CMK (cell line): Measurements from ENCODE around the gene DCDC2B.
A peak's percentile ranks its signal among the peaks of the same experiment; 100 is the strongest.

Experiments used
- DNase-seq: peaks from one replicate; pipeline ENCODE4 v3.0.0-alpha.2; 2010; ENCODE audit warnings: low read depth

Gene DCDC2B

DNA sequence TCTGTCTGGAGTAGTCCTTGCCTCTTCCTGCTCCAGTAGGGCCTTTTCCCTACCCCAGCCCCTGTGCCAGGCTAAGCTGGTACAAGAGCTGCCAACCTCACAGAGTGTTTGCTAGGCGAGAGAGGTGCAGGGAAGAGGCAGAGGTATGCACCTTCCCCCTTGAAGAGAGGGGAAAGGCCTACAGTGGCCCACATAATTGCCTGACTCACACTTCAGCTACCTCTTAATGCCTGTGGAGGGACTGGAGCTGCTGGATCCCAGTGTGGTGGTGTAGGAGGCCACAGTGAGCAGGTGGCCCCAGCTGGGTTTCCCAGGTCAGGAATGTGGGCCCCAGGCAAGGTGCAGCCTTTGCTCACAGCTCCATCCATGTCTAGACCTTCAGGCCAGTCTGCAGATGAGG is 11.8 kb upstream of the DCDC2B start:
- no peak for DNase-seq

DNA sequence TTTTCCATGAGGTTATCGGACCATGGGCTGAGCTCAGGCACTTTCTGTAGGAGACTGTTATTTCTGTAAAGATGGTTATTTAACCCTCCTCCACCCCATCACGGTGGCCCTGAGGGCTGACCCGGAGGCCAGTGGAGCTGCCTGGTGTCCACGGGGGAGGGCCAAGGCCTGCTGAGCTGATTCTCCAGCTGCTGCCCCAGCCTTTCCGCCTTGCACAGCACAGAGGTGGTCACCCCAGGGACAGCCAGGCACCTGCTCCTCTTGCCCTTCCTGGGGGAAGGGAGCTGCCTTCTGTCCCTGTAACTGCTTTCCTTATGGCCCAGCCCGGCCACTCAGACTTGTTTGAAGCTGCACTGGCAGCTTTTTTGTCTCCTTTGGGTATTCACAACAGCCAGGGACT is 11.1 kb upstream of the DCDC2B start:
- DNase-seq = no peak

DNA sequence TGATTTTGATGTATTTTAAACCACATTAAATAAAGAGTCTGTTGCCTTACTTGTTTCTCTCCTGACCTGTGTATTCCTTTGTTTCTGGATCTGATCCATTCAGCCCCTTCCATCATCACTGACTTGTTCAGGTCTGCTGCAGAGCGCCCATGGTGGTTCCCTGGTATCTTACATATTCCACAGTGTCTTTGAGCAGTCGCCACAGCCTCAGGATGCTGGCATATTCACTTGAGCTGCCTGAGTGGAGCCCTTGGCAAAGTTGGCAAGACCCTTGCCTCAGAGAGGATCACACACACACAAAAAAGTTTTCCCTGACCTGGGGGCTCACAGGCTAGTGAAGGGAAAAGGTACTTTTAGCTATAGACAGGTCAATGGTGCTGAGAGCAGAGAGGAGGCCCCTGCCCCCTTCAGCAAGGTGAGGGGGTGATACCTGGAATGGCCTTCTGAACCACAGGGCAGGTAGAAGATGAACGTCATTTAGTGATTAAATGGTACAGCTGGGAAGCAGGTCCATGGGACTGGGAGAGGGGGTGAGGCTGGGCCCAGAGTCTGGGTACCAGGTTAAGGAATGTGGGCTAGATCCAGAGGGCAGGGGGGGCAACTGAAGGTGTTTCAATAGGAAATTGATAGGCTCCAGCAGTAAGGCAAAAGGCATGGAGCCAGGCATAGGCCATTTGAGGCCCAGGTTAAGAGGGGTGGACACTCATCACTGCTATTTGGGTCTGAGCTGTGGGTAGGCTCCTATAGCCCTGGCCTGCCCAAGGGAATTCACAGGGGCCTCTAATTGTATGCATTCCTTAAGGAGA is 10.4 kb upstream of the DCDC2B start:
- DNase-seq = no peak

DNA sequence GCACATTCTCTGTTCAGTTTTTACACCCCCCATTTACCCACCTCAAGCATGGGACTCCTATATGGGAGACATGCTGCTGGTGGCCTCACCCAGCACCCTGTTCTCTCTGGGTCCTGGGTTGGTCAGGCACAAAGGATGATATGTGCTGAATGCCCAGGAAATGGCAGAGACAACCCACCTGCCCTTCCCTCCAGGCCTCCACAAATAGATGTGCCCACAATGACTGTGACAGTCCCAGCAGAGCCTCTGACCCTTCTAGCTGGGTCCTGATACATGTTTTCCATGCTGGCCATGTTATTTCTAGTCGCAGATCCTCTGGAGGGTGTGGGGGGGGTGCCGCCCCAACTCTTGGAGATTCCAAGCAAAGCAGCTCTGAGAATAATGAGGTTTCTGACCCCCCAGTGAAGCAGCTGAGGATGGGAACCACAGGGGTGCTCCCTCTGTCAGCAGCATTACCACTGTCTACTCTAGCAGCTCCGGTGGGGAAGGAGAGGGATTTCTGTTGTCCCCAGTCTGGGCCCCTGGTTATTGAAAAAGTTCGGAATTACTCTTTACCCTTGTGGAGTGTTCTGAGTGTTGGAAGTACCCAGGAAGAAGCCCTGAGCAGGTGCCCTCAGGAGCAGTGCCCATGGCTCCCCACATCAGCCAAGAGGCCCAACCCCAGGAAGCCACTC is 9.7 kb upstream of the DCDC2B start:
- DNase-seq = no peak

DNA sequence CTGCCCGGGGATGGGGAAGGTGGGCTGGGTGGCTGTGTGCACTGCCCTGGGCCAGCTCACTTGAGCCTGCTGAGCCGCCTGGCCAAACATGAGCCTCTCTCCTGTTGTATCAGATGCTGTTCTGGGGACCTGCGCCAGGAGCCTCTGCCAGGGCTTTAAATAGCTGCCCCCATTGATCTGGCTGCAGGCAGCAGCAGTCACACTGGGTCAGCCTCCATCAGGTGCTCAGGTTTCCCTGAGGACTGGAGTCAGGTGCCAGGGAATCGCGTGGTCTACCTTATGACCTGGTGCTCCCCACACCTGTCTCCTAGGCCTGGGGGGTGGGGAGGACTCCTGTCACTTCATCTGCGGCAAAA is 9.2 kb upstream of the DCDC2B start:
- no peak for DNase-seq

DNA sequence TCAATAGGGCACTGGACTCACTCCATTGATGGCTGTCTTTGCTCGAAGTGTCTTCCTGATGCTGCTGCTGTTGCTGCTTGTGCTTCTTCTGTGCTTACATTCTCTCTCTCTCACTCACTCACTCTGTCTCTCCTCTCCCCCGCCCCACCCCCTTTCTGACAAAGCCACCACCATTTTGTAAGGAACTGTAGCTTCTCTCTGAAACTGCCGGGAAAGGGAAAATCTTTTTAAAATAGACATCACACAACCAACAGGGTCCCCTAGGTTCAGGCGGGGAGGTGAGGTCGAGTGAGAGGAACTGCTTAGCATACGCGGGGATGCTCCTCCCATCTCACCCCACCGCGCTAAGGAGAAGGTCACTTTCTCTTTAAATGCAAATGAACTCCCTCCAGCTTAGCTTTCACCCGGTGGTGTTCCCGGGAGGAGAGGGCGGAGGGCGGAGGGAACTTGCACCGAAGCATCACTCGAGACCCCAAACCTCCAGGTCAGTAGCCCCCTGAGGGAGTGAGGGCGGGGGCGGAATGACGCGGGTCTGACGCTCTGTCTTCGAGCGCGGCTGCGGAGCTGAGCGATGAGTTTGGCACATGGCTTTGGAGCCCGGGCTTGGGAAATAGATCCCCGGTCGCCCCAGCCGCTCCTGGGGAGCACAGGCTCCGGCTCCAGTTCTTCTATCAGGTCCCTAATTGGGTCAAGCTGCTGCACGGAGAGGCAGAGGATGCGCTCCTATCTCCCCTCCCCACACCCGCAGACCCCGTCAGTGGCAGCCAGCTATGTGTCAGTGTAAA is 8.5 kb upstream of the DCDC2B start, which contains the start of gene CCDC28B:
Gene CCDC28B, plus strand, starts transcription at position 370 of the 785 bp plus-strand sequence. CDS start 1,341 bp downstream, outside the sequence.
- DNase-seq = no peak

DNA sequence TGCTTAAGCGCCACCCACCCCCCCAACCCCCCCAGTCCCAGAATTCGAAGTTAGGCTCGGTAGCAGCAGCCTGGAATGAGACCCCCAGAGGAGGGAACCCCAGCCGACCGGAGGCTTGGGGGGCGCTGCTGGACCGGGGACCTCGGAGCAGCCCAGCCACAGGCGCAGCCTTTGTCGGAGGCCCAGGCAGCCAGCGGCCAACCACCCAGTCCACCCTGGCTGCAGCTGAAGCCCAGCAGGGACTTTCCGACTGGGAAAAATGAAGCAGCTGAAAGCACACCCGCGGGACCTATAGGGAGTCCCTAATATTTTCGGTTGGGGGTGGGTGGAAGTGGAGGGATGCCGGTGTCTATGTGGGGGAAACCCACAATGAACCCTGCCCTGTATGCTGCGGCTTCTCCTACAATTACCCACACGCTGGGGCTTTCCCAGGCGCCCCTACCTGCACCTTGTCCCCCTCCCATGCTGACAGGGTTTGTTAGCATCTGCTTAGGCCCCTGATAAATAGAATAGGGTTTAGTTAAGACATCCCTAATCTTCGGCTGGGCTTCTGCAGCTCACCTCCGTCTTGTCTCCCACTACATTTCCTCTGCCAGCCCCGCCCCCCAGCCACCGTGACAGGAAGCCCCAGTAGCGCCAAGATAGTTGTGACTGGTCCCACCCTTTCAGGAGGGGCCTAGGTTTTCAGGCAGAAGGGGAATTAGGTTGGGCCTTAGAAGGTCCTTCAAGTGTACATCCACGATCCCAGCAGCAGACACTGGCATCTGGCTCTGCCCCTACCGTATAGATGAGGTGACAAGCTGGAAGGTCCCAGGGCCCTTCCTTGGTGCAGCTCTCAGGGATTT is 7.7 kb upstream of the DCDC2B start:
- DNase-seq = peak; percentile 80

DNA sequence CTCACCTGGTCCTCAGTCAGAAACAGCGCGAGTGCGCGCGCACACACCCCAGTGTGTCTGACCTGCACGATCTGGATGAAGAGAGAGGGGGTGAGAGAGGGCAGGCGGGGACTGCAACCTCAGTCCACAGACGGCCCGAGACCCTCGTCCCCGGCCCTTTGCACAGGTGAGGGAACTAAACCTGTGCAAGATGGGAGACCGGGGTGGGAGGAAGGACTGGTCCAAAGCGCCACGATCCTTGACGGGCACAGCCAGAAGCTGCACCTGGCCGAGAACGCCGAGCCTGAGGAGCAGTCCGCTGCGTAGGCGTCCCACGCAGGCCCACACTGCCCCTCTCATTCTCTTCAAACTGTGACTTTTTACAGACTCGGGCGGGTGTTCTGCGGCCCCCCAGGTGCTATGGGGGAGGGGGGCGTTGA is 3.9 kb upstream of the DCDC2B start:
- DNase-seq = no peak

DNA sequence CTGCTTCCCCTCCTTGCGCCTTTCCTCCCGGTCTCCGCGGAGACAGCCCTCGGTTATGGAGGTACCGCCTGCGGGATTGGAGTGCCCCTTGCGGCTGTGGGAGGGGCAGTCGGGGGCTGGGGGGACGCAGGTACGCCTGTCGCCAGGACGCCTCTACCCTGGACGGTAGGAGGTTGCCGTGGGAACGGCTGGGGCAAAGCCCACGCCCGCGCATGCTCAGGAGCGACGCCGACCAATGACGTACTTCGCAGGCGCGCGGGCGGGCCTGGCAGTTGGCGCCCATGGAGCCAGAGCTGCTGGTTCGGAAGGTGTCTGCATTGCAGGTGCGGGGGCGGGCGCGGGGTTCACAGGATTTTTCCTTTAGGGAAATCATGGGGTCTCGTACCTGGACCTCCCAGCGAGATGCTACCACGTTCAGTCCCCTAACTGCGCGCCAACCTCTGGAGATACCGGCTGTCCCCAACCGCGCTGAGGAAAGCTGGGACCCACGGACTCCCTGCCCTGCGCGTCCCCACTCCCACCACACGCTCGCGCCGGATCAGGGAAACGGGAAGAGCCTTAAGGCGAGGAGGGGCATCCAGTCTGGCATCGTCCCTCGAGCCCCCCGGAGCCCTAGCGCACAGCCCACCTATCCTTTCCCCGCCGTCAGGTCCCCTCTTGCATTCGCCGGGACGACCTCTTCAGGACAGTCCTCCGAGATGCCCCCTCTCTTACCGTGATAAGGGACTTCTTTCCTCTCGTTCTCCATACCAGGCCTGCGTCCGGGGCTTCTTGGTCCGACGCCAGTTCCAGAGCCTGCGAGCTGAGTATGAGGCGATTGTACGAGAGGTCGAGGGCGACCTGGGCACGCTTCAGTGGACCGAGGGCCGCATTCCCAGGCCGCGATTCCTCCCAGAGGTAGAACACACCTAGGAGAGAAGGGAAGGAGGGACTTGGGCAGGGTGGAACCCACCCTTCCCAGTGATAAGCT is 3.2 kb upstream of the DCDC2B start, which contains the start of gene IQCC:
Gene IQCC, plus strand, starts transcription at position 271 of the 970 bp plus-strand sequence. Its CDS starts 11 bp downstream, at position 282.
- DNase-seq = peak; percentile 77

DNA sequence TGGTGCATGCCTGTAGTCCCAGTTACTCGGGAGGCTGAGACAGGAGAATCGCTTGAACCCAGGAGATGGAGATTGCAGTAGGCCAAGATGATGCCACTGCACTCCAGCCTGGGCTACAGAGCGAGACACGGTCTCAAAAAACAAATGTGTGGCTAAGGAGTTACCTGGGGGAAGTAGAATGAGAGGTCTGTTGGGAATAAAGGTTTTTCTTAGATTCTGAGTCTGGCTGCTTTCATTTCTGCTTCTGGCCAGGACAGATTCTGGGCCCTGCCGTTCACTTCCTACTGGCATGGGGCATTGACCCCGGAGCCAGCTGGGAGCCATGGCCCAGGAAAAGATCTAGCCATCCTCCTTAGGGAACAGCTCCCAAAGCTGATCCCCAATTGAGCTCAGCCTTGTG is 420 bp upstream of the DCDC2B start:
- DNase-seq = no peak

DNA sequence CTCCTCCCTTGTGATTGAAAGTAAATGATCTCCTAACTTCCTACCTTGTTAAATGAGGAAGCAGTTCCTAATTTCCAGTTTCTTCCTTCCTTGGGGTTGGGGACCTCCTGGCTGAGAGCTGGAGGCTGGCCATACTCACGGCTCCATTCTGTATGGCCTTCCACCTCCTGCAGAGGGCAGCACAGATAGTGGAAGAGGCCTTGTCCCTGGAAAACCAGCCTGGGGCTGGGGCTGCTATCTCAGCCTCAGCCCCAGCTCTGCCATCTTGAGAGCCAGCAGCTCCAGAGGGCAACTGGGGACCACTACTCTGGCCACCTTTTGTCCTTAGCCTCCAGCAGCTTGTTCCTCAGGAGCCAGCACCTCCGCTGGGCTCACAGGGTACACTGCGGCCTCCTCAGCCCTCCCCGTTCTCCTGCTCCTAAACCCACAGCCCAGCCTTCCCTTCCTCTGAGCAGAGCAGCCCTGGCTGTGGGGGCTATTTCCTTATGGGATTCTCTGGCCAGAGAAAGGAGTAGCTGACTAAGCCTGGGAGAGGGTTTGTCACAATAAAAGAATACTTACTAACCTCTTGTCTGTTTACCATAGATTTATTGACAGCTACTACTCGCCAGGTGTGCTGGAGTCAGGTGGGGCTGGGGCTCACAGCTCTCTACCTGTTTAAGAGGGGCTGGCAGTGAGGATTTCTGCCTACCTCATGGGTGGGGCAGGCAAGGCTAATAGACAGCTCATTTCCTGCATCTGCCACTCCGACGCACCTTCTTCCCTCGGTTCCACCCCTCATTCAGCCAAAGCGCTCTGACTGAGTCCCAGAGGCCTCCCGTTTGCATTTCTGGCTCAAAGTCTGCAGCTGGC is 7.0 kb downstream of the DCDC2B start:
- no peak for DNase-seq

DNA sequence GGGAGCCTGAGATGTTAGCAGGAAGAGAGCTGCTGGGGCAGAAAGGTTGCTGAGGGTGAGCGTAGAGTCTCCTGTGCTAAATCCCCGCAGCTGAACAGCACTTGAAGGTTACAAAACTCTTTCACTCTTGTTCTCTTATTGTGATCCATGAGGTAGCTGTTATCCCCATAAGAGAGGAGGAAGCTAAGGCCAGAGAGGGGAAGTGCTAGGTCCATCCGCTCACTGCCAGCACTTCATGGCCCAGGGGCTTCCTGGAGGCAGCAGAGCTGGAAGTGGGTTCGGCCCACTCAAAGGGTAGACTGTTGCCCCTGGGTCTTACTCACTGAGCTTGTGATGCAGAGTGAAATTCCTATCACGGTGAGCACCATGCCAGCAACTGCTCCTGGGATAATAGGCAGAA is 7.7 kb downstream of the DCDC2B start:
- no peak for DNase-seq

DNA sequence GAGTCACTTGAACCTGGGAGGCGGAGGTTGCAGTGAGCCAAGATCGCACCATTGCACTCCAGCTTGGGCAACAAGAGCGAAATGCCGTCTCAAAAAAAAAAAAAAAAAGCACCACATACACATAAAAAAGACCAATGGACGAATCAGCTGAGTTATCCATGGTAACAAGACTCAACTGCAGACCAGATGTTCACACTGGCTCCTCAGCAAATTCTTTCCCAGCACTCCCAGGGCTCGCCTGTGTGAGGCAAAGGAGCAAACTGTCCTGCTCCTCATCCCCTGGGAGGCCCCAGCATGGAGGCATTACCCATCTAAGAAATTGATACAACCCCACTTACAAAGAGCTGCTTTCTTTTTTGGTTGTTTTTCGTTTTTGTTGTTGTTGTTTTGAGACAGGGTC is 10.1 kb downstream of the DCDC2B start:
- no peak for DNase-seq

DNA sequence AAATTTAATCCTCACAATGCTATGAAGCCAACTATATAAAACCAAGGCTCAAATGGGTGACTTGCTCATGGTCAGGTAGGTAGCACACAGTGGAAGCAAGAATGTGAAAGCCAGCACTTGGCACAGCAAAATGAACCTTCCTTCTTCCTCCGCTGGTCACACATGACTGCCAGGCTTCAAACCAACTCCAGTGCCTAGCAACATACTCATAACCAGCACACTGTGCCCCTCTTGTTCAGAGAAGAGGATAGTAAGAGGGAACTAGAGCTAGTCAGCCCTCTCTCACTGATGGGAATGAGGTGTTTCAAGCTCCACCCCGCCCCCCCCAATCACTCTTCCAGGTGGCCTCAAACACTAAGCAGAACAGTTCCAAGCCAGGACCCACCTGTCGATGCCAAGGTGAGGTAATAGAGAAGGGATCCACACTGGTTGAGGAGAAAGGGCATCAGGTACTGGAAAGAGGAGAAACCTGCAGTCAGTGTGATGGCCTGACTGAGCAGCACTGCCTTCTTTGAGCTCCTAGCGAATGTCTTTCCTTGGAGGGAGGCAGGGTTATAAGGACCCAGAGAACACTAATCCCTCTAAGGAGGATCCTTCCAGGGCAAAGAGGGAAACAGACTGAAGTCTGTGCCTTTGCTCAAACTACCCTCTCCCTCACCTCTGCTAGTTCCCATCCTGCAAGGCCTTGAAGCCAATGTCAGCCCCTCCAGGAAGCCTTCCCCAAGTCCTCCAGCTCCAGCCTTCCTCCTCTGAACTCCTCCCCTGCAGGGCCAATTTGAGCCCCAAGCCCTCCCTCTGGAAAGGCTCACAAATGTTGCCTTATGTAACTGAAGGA is 12.1 kb downstream of the DCDC2B start:
- no peak for DNase-seq

DNA sequence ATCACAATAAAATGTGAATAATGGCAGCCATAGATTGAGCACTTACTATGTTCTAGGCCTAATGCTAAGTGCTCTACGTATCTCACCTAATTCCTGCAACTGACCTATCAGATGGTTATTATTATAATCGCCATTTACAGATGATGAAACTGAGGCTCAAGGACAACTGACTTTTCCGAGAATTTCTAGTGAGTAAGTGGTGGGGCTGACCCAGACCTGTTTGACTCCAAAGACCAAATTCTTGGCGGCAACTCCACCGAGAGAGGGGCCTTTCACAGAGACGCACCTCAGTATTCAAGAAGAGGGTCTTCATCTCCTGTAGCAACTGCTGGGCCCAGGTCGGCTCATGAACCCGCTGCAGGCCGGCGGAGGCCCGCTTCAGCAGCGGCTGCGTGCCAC is 12.7 kb downstream of the DCDC2B start:
- no peak for DNase-seq

DNA sequence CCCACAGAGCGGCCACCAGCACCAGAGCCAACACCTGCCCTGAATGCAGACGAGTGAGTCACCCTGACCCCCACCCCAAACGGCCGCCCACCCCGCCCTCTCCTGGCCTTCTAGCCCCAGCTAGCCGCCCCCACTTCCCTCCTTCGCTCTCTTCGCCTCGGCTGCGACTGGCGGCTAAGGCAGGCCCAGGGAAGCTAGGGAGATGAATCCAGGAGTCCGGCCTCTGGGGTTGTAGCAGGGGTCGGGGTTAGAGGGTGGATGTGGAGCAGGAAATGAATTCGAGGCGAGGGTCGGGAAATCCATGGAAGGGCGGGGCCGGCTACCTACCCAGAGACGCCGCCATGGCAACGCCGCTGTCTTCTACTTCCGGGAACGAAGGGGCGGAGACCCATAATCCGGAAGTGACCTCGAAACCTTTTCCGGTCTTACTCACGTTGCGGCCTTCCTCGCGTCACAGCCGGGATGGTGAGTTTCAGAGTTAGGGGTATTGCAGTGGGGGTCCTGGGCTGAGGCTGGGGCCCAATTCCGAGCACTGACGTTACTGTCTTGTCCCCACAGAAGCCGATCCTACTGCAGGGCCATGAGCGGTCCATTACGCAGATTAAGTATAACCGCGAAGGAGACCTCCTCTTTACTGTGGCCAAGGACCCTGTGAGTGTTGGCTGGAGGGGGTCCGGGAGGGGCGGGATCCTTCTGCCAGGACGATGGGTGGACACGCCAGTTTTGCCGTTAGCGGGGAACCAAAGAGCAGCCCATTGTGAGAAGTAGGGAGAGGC is 13.3 kb downstream of the DCDC2B start, which contains the start of the genes EIF3I and TMEM234:
Gene EIF3I, plus strand, starts transcription at position 428 of the 776 bp plus-strand sequence. Its CDS starts 35 bp downstream, at position 463.
Gene TMEM234, minus strand, starts transcription at position 374 of the 776 bp plus-strand sequence. Its CDS starts 31 bp downstream, at position 343.
- DNase-seq = peak; percentile 84

DNA sequence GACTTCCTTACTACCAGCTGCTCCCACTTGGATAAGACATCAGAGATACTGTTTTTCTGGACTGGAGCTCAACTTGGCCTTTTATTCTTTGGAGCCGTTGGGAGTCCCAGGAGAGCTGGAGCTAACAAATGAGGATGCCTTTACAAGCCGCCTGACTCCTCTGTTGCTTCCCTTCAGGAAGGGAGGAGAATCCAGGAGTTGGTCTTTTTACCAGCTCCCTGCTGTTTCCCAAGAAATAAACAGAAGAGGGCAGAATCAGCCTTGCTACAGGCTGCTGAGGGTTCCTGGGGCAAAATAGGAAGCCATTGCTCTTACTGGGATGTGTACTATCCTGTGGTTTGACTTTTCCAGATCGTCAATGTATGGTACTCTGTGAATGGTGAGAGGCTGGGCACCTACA is 14.8 kb downstream of the DCDC2B start:
- no peak for DNase-seq

DNA sequence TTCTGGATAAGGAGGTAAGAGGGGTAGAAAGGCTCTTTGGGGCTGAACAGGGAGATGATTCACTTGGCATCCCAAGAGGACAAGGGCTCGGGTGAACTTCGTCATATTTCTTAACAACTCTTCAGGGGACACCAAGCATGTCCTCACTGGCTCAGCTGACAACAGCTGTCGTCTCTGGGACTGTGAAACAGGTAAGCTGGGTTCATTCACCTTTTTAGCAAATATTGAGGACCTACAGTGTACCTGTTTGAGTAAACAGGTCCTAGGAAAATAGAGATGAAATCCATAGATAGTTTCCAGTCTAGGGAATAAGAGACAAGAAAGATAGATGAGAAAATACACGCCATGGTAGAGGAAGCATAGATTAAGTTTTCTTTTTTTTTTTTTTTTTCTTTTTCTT is 15.4 kb downstream of the DCDC2B start:
- DNase-seq = no peak
